GM15510 (cell line): ENCODE data around the gene ZBTB4.

Experiments
- POLR2A ChIP-seq: IDR thresholded peaks from 3 replicates; pipeline ENCODE4 v1.6.1; 2011; ENCODE audit warnings: borderline replicate concordance; ENCODE audit not compliant: insufficient read length; ENCODE audit errors: extremely low read depth

ZBTB4 gene

GRCh38 chr17:7425316-7425715 is 54.1 kb downstream of the ZBTB4 start, which contains the start of gene SPEM2:
Gene SPEM2 (plus strand): TSS chr17:7425616. CDS start chr17:7425689, 73 bp downstream.
- TF ChIP-seq POLR2A = no peak

- TF ChIP-seq POLR2A = no peak
Measured at GRCh38 chr17:7423679-7424078, 55.8 kb downstream of the ZBTB4 start.

DNA sequence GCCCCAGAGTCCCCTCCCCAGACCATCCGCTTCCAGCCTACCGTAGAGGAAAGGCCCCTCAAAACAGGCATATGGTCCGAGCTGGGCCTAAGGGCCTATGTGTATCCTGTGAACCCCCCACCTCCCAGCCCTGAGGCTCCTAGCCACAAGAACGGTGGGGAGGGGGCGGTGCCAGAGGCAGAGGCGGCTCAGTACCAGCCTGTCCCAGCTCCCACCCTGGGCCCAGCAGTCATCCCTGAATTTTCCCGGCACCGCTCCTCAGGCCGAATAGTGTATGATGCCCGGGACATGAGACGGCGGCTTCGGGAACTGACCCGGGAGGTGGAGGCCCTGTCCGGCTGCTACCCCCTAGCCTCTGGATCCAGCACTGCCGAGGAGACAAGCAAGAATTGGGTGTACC is 58.2 kb downstream of the ZBTB4 start:
- TF ChIP-seq POLR2A = no peak

- TF ChIP-seq POLR2A = no peak
Measured at GRCh38 chr17:7419819-7420610, 59.4 kb downstream of the ZBTB4 start, which contains the start of gene SPEM1. Gene SPEM1 (plus strand): TSS chr17:7420324. CDS start chr17:7420385, 61 bp downstream.

DNA sequence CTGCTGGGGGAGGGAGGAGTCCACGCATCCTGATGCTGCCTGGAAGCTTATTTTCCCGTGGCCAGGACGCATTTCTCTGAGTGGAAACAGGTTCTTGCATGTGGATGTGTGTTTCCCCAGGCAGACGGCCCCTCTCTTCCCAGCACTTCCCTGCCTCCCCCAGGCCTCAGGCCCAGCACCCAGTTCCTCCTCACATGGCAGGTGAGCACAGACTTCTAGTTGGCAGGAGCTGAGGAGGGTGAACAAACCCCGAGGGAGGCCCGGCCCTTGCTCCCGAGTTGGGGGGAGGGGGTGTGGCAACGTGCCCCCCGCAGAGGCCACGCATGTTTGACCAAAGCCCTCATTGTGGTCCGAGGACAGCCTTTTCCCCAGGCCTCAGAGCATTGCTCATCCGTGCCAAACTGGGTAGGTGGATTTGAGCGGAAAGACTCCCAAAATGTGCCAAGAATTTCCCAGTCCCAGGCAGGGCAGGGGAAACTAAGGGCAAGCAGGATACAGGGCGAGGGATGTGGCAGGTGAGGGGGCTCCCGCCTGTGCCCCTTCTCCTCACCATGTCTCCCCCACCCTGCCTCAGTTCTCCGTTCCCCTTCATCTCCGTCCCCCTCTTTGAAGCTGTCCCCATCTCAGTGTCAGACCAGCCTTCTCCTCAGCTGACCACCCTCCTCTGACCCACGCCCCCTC is 60.8 kb downstream of the ZBTB4 start:
- no peak for TF ChIP-seq POLR2A

GRCh38 chr17:7417056-7417655 is 62.3 kb downstream of the ZBTB4 start:
- no peak for TF ChIP-seq POLR2A

DNA sequence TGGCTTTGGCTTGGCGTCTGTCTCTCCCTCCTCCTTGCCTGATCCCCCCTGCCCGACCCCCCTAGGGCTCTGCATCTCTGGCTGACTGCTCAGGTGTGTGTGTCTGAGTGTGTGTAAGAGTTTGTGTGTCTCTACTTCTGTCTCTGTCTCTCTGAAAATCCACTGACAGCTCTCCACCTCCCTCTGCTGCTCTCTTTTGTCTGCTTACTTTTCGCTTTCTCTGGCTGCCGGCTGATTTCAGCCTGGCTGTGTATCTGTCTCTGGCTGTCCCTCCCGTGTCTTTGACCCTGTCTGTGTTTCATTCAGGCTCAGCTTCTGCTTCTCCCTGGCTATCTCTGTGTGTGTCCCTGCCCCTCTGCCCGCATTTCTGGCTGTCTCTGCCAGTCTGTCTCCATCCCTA is 63.1 kb downstream of the ZBTB4 start:
- TF ChIP-seq POLR2A = no peak

DNA sequence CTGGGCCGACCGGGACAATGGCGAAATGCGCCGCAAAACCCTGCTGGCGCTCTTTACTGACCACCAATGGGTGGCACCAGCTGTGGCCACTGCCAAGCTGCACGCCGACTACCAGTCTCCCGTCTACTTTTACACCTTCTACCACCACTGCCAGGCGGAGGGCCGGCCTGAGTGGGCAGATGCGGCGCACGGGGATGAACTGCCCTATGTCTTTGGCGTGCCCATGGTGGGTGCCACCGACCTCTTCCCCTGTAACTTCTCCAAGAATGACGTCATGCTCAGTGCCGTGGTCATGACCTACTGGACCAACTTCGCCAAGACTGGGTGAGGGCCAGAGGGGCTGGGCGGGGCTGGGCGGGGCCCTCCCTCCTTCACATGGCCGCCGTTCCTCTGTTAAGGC is 63.6 kb downstream of the ZBTB4 start:
- TF ChIP-seq POLR2A = no peak

DNA sequence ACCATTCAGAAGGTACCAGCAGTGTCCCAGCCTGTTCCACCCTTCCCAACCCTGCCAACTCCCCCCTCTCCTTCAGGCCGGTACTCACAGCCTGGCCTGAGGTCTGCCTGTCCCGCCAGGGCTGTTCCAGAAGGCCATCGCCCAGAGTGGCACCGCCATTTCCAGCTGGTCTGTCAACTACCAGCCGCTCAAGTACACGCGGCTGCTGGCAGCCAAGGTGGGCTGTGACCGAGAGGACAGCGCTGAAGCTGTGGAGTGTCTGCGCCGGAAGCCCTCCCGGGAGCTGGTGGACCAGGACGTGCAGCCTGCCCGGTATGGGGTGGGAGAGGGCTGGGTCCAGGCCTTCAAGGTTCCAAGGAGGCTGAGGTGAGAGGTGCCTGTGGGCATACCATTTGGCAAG is 64.6 kb downstream of the ZBTB4 start:
- no peak for TF ChIP-seq POLR2A

DNA sequence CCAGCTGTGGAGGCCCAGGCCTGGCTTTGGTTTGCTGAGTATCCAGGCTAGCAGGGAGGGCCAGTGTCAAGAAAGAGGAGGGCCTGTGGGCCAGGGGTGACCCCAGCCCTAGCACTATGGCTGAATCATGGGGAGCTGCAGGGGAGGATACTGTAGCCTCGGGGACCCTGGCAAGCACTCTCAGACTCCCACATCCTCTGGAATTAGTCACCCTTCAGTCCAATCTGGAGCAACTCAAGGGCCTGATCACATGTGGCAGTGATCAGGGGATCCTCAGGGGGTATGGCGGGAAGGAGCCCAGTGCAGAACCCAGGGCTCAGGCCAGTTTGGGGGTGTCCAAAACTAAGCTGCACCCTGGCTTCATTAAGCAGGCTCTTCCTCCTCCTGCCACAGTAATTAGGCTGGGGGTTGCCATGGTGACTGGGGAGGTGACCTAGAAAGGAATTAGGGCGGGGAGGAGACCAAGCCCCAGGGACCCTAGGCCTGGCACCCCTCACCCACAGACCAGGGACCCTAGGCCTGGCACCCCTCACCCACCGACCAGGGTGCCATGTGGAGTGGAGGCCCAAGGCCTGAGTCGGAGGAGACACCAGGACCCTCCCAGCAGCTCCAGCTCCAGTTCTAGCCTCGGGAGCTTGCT is 66.0 kb downstream of the ZBTB4 start:
- TF ChIP-seq POLR2A = no peak

- no peak for TF ChIP-seq POLR2A
Measured at GRCh38 chr17:7411427-7411750, 68.0 kb downstream of the ZBTB4 start.

GRCh38 chr17:7410634-7411426 is 68.6 kb downstream of the ZBTB4 start:
- TF ChIP-seq POLR2A = no peak

DNA sequence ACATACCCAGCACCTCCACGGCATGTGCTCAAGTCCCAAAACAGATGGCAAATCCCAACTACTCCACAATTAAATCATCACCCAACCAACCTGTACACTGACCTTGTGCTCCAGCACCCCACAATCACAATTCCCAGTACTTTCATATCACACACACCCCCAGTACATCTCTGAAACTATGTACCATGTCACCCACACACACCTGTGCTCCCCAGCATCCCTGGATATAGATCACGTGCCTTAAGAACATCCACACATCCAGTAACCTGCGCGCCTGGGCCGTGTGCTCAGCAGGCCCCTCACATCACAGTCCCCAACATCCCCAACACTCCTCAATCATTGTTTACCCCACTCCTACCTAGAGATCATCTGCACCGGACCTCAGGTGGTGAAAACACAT is 69.7 kb downstream of the ZBTB4 start:
- no peak for TF ChIP-seq POLR2A
